Kidney (tissue), 14 donors: ENCODE measurements around the gene MOB4. TPM values are rescaled to one million over a fixed set of nuclear protein-coding genes. Genes with fewer than 3 reads are reported as not detected.

Experiments
- DNase-seq, 5 donors: peaks; one replicate each; pipeline ENCODE4 v3.0.0-alpha.2; 2013 to 2020
- FAIRE-seq: peaks from 2 replicates; lab custom pipeline; 2012; peaks lifted over from hg19 to GRCh38; lab: Jason Lieb, UNC
- H3K27ac ChIP-seq, 2 donors: one replicate each; pipeline ENCODE4 v1.7.0; 2013; ENCODE audit warnings: low read depth in 2 of 2, low read length in 2 of 2, inconsistent platforms in 1 of 2
- H3K27me3 ChIP-seq: one replicate; pipeline ENCODE4 v1.7.1; 2013; ENCODE audit warnings: low read length, inconsistent platforms; ENCODE audit not compliant: control insufficient read depth, insufficient read depth
- H3K36me3 ChIP-seq, 3 donors: one replicate each; pipeline versions ENCODE4 v1.7.0 to v1.7.1; 2013; ENCODE audit warnings: low read length in 3 of 3, control low read depth in 1 of 3, inconsistent platforms in 1 of 3; ENCODE audit not compliant: insufficient read depth in 3 of 3, control insufficient read depth in 2 of 3
- H3K4me1 ChIP-seq, 3 donors: one replicate each; pipeline versions ENCODE4 v1.7.0 to v1.7.1; 2013; ENCODE audit warnings: low read length in 3 of 3, inconsistent platforms in 1 of 3, low read depth in 1 of 3; ENCODE audit not compliant: control insufficient read depth in 2 of 3, insufficient read depth in 2 of 3
- H3K4me3 ChIP-seq, 3 donors: one replicate each; pipeline versions ENCODE4 v1.7.0 to v1.8.1; 2013; ENCODE audit warnings: low read length in 3 of 3, control low read depth in 1 of 3, inconsistent platforms in 1 of 3
- H3K9ac ChIP-seq, 3 donors: one replicate each; pipeline versions ENCODE4 v1.7.0 to v1.7.1; 2013; ENCODE audit warnings: low read length in 3 of 3, control low read depth in 1 of 3, inconsistent platforms in 1 of 3
- H3K9me3 ChIP-seq, 3 donors: one replicate each; pipeline versions ENCODE4 v1.7.0 to v1.7.1; 2013; ENCODE audit warnings: low read length in 3 of 3, control low read depth in 1 of 3, inconsistent platforms in 1 of 3; ENCODE audit not compliant: control insufficient read depth in 2 of 3, insufficient read depth in 1 of 3
- CTCF ChIP-seq: IDR thresholded peaks from 3 replicates; pipeline ENCODE4 v1.5.1; 2012; ENCODE audit warnings: mild to moderate bottlenecking, moderate library complexity, borderline replicate concordance; ENCODE audit not compliant: insufficient read depth; ENCODE audit errors: extremely low read depth
- intact Hi-C: fragments of 100-400 bp; cut with DNase I; formaldehyde crosslinking; loops from one replicate; pipeline ENCODE4 v1.11.1; 2022
- polyA plus RNA-seq: library from polyadenylated mRNA; stranded (reverse); fragments of 350-450 nt; fragmentation: Illumina TruSeq; extraction: RNeasy Lipid Tissue Mini Kit (QIAGEN cat#74804); gene quantifications from one replicate; pipeline ENCODE4 v1.2.3, GENCODE V29; 2014; ENCODE audit warnings: low read depth, low replicate concordance; ENCODE audit not compliant: insufficient read depth
- total RNA-seq: library from RNA; stranded (reverse); fragmentation: NEBNext Ultra II Directional; extraction: Animal tissue kit (Norgen Biotek cat#: 25700); gene quantifications from one replicate; pipeline ENCODE4 v1.2.1, GENCODE V29; 2021
- donor health status: control.
- donor health status: control.
- donor health status: control.
- donor health status: control.
- donor health status: control.
- donor health status: DM: yes; HTN: yes; CAD: no.
- donor health status: Normal renal cell carcinoma (clear cell type).

The MOB4 gene
- total and polyA plus RNA-seq, 2 donors from 2014 or later: 16.5 to 23.0 TPM

GRCh38 chr2:197495433-197496134 lies 20.3 kb upstream of the MOB4 start:
- H3K4me3 ChIP-seq: no peak overlapping the region
- H3K36me3 ChIP-seq: peaks cover 16 to 59% (median 22%) of the 10 kb centered on the region in 3 donors
- DNase-seq (no peak), FAIRE-seq (no peak)
- intact Hi-C loops: no loop called here
- H3K27me3 ChIP-seq: no peaks in the 10 kb centered on the region
- peaks cover 0 to 14% (median 2%) of the 10 kb centered on the region in 3 donors for H3K4me1 ChIP-seq
- no peaks in the 10 kb centered on the region for H3K9me3 ChIP-seq
- no peak overlapping the region for H3K9ac ChIP-seq
- TF ChIP-seq CTCF: no peak
- no peak overlapping the region for H3K27ac ChIP-seq

- H3K27ac ChIP-seq: no peak overlapping the region
- H3K27me3 ChIP-seq: no peaks in the 10 kb centered on the region
- H3K36me3 ChIP-seq: peaks cover 16 to 49% (median 21%) of the 10 kb centered on the region in 3 donors
- H3K9ac ChIP-seq: no peak overlapping the region
- DNase-seq (no peak), FAIRE-seq (no peak)
- no peaks in the 10 kb centered on the region for H3K9me3 ChIP-seq
- peaks cover 0 to 14% (median 2%) of the 10 kb centered on the region in 3 donors for H3K4me1 ChIP-seq
- intact Hi-C loops: no loop called here
- H3K4me3 ChIP-seq: no peak overlapping the region
- no peak for TF ChIP-seq CTCF
These were observed 19.2 kb upstream of the MOB4 start for GRCh38 chr2:197496695-197497094.

- intact Hi-C loops: no loop called here
- DNase-seq: no peak
- Histone ChIP-seq H3K9me3 (no peaks in the 10 kb centered on the region), H3K4me3 (peak overlapping the region in 2 of 3 donors; percentile 21 to 75), H3K27ac (no peak overlapping the region), H3K27me3 (no peaks in the 10 kb centered on the region), H3K36me3 (peaks cover 16 to 49% (median 18%) of the 10 kb centered on the region in 3 donors), H3K9ac (no peak overlapping the region), H3K4me1 (peaks cover 0 to 14% (median 2%) of the 10 kb centered on the region in 3 donors)
- no peak for FAIRE-seq
- no peak for TF ChIP-seq CTCF
These were observed 18.5 kb upstream of the MOB4 start for GRCh38 chr2:197497326-197497725.
